Fibroblast of villous mesenchyme (primary cell): Measurements from ENCODE around the gene MOCS3. TPM values are rescaled to one million over a fixed set of nuclear protein-coding genes. Genes with fewer than 3 reads are reported as not detected.
A peak's percentile ranks its signal among the peaks of the same experiment; 100 is the strongest.

Experiments
- DNase-seq: peaks from one replicate; pipeline ENCODE4 v3.0.0-alpha.2; 2010; ENCODE audit warnings: low read depth
- H3K4me3 ChIP-seq: 2 replicates; pipeline ENCODE4 v1.5.1; 2011; ENCODE audit warnings: low read depth, mild to moderate bottlenecking, low read length
- CTCF ChIP-seq: IDR thresholded peaks from 2 replicates; pipeline ENCODE4 v1.5.1; 2012; ENCODE audit warnings: low read depth, mild to moderate bottlenecking, low read length; ENCODE audit not compliant: insufficient read depth
- total RNA-seq: library from RNA; depleted of rRNA; stranded (reverse); fragments of >200 nt; gene quantifications from 2 replicates; pipeline ENCODE4 v1.2.3, GENCODE V29; 2012

MOCS3 gene
- total RNA-seq, 1 donor, result 10.4 TPM

GRCh38 chr20:50916257-50916656 is 42.4 kb upstream of the MOCS3 start:
- no peak overlapping the region for H3K4me3 ChIP-seq
- peak; percentile 80 for DNase-seq
- TF ChIP-seq CTCF, result no peak

- TF ChIP-seq CTCF, result no peak
- DNase-seq, result no peak
- H3K4me3 ChIP-seq, result no peak overlapping the region
Observed at GRCh38 chr20:50916934-50917333, 41.7 kb upstream of the MOCS3 start.

- no peak for TF ChIP-seq CTCF
- DNase-seq, result peak; percentile 54
Observed at GRCh38 chr20:50918403-50918802, 40.2 kb upstream of the MOCS3 start.

GRCh38 chr20:50919567-50919966 is 39.1 kb upstream of the MOCS3 start:
- DNase-seq, result peak; percentile 78
- H3K4me3 ChIP-seq, result no peak overlapping the region
- no peak for TF ChIP-seq CTCF

More at GRCh38 chr20:50918403-50918802, 40.2 kb upstream of the MOCS3 start:
- no peak overlapping the region for H3K4me3 ChIP-seq

- no peak for TF ChIP-seq CTCF
- peak; percentile 47 for DNase-seq
- H3K4me3 ChIP-seq, result no peak overlapping the region
Observed at GRCh38 chr20:50920997-50921396, 37.6 kb upstream of the MOCS3 start.

GRCh38 chr20:50921803-50922501 is 36.7 kb upstream of the MOCS3 start:
- no peak for TF ChIP-seq CTCF
- H3K4me3 ChIP-seq, result no peak overlapping the region
- DNase-seq, result no peak
